Measurements from ENCODE around the gene MAU2. TPM values are rescaled to one million over a fixed set of nuclear protein-coding genes. Genes with fewer than 3 reads are reported as not detected.
A peak's percentile ranks its signal among the peaks of the same experiment; 100 is the strongest.

Gene MAU2
- total and polyA plus RNA-seq, 2 of the 13 experiments (the other 11 are each of a cell fraction or from before 2014, with no cell fraction given): 16.8 to 33.8 TPM

DNA sequence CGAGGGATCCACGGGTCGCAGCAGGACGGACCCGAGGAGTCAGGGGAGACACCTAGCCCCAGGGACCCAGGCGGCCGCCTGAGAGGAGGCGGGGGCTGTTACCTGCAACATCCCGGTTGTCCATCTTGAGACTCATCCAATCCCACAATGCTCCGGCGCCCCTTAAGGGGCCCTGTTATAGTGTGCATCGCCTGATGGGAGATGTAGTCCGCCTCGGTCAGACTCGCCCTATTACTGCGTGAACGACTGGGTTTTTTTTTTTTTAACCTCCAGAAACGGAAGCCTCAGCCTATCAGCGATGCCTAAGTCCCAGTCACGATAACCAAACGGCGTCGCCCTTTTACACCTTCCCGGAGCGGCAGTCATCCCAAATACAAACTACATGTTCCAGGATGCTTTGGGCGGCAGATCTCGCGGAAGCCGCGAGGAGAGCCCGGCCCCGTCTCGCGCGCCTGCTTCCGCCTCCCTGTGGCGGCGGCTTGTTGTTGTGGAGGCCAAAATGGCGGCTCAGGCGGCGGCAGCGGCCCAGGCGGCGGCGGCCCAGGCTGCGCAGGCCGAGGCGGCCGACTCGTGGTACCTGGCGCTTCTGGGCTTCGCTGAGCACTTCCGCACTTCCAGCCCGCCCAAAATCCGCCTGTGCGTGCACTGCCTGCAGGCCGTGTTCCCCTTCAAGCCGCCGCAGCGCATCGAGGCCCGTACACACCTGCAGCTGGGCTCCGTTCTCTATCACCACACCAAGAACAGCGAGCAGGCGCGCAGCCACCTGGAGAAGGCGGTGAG lies at the start of gene MAU2, which contains the start of gene SUGP1 (continued):
- TF ChIP-seq, protein P1, sequence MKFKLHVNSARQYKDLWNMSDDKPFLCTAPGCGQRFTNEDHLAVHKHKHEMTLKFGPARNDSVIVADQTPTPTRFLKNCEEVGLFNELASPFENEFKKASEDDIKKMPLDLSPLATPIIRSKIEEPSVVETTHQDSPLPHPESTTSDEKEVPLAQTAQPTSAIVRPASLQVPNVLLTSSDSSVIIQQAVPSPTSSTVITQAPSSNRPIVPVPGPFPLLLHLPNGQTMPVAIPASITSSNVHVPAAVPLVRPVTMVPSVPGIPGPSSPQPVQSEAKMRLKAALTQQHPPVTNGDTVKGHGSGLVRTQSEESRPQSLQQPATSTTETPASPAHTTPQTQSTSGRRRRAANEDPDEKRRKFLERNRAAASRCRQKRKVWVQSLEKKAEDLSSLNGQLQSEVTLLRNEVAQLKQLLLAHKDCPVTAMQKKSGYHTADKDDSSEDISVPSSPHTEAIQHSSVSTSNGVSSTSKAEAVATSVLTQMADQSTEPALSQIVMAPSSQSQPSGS (CRISPR knock-in tag; IDR thresholded peaks at IDR 0.05): 0 out of 2 replicates have a peak, but pooled peaks have one; percentile 3
- TF ChIP-seq GZF1 (CRISPR knock-in tag; IDR thresholded peaks at IDR 0.05) (no peak), SP1 (IDR thresholded peaks at IDR 0.05) (no peak), SP1 (CRISPR knock-in tag; IDR thresholded peaks at IDR 0.05) (peak; percentile 23; the same call in 1 of the 2 replicates), MBD4 (IDR thresholded peaks at IDR 0.05; ENCODE audit: borderline replicate concordance, low read length) (no peak), ZNF670 (CRISPR knock-in tag; IDR thresholded peaks at IDR 0.05; ENCODE audit: borderline replicate concordance) (peak; percentile 56; the same call in 1 of the 2 replicates), ZFP62 (CRISPR knock-in tag; IDR thresholded peaks at IDR 0.05) (no peak), MYNN (CRISPR knock-in tag; IDR thresholded peaks at IDR 0.05; ENCODE audit: low read depth) (no peak)
- TF ChIP-seq, protein P2, sequence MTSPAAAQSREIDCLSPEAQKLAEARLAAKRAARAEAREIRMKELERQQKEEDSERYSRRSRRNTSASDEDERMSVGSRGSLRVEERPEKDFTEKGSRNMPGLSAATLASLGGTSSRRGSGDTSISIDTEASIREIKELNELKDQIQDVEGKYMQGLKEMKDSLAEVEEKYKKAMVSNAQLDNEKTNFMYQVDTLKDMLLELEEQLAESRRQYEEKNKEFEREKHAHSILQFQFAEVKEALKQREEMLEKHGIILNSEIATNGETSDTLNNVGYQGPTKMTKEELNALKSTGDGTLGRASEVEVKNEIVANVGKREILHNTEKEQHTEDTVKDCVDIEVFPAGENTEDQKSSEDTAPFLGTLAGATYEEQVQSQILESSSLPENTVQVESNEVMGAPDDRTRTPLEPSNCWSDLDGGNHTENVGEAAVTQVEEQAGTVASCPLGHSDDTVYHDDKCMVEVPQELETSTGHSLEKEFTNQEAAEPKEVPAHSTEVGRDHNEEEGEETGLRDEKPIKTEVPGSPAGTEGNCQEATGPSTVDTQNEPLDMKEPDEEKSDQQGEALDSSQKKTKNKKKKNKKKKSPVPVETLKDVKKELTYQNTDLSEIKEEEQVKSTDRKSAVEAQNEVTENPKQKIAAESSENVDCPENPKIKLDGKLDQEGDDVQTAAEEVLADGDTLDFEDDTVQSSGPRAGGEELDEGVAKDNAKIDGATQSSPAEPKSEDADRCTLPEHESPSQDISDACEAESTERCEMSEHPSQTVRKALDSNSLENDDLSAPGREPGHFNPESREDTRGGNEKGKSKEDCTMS (CRISPR knock-in tag; conservative IDR thresholded peaks at IDR 0.05): no peak
- TF ChIP-seq, protein P3, sequence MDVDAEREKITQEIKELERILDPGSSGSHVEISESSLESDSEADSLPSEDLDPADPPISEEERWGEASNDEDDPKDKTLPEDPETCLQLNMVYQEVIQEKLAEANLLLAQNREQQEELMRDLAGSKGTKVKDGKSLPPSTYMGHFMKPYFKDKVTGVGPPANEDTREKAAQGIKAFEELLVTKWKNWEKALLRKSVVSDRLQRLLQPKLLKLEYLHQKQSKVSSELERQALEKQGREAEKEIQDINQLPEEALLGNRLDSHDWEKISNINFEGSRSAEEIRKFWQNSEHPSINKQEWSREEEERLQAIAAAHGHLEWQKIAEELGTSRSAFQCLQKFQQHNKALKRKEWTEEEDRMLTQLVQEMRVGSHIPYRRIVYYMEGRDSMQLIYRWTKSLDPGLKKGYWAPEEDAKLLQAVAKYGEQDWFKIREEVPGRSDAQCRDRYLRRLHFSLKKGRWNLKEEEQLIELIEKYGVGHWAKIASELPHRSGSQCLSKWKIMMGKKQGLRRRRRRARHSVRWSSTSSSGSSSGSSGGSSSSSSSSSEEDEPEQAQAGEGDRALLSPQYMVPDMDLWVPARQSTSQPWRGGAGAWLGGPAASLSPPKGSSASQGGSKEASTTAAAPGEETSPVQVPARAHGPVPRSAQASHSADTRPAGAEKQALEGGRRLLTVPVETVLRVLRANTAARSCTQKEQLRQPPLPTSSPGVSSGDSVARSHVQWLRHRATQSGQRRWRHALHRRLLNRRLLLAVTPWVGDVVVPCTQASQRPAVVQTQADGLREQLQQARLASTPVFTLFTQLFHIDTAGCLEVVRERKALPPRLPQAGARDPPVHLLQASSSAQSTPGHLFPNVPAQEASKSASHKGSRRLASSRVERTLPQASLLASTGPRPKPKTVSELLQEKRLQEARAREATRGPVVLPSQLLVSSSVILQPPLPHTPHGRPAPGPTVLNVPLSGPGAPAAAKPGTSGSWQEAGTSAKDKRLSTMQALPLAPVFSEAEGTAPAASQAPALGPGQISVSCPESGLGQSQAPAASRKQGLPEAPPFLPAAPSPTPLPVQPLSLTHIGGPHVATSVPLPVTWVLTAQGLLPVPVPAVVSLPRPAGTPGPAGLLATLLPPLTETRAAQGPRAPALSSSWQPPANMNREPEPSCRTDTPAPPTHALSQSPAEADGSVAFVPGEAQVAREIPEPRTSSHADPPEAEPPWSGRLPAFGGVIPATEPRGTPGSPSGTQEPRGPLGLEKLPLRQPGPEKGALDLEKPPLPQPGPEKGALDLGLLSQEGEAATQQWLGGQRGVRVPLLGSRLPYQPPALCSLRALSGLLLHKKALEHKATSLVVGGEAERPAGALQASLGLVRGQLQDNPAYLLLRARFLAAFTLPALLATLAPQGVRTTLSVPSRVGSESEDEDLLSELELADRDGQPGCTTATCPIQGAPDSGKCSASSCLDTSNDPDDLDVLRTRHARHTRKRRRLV (CRISPR knock-in tag; IDR thresholded peaks at IDR 0.05): 0 out of 2 replicates have a peak, but pooled peaks have one; percentile 27
- TF ChIP-seq, protein P4, sequence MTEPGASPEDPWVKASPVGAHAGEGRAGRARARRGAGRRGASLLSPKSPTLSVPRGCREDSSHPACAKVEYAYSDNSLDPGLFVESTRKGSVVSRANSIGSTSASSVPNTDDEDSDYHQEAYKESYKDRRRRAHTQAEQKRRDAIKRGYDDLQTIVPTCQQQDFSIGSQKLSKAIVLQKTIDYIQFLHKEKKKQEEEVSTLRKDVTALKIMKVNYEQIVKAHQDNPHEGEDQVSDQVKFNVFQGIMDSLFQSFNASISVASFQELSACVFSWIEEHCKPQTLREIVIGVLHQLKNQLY (CRISPR knock-in tag; IDR thresholded peaks at IDR 0.05): no peak
- TF ChIP-seq, protein P5, sequence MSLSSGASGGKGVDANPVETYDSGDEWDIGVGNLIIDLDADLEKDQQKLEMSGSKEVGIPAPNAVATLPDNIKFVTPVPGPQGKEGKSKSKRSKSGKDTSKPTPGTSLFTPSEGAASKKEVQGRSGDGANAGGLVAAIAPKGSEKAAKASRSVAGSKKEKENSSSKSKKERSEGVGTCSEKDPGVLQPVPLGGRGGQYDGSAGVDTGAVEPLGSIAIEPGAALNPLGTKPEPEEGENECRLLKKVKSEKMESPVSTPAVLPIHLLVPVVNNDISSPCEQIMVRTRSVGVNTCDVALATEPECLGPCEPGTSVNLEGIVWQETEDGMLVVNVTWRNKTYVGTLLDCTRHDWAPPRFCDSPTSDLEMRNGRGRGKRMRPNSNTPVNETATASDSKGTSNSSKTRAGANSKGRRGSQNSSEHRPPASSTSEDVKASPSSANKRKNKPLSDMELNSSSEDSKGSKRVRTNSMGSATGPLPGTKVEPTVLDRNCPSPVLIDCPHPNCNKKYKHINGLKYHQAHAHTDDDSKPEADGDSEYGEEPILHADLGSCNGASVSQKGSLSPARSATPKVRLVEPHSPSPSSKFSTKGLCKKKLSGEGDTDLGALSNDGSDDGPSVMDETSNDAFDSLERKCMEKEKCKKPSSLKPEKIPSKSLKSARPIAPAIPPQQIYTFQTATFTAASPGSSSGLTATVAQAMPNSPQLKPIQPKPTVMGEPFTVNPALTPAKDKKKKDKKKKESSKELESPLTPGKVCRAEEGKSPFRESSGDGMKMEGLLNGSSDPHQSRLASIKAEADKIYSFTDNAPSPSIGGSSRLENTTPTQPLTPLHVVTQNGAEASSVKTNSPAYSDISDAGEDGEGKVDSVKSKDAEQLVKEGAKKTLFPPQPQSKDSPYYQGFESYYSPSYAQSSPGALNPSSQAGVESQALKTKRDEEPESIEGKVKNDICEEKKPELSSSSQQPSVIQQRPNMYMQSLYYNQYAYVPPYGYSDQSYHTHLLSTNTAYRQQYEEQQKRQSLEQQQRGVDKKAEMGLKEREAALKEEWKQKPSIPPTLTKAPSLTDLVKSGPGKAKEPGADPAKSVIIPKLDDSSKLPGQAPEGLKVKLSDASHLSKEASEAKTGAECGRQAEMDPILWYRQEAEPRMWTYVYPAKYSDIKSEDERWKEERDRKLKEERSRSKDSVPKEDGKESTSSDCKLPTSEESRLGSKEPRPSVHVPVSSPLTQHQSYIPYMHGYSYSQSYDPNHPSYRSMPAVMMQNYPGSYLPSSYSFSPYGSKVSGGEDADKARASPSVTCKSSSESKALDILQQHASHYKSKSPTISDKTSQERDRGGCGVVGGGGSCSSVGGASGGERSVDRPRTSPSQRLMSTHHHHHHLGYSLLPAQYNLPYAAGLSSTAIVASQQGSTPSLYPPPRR (CRISPR knock-in tag; IDR thresholded peaks at IDR 0.05; ENCODE audit: borderline replicate concordance): no peak

All from HepG2 (cell line).